ENCODE data around the gene CD300A.

- TF ChIP-seq, protein P1, sequence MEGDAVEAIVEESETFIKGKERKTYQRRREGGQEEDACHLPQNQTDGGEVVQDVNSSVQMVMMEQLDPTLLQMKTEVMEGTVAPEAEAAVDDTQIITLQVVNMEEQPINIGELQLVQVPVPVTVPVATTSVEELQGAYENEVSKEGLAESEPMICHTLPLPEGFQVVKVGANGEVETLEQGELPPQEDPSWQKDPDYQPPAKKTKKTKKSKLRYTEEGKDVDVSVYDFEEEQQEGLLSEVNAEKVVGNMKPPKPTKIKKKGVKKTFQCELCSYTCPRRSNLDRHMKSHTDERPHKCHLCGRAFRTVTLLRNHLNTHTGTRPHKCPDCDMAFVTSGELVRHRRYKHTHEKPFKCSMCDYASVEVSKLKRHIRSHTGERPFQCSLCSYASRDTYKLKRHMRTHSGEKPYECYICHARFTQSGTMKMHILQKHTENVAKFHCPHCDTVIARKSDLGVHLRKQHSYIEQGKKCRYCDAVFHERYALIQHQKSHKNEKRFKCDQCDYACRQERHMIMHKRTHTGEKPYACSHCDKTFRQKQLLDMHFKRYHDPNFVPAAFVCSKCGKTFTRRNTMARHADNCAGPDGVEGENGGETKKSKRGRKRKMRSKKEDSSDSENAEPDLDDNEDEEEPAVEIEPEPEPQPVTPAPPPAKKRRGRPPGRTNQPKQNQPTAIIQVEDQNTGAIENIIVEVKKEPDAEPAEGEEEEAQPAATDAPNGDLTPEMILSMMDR (IDR thresholded peaks at IDR 0.05), result peak in 5 of 12 donors; percentile 17 to 47 (median 38)
- no peak for TF ChIP-seq POLR2A (IDR thresholded peaks at IDR 0.05)
Measured at GRCh38 chr17:74457820-74458166, 8.6 kb upstream of the CD300A start.
